T-helper 17 cell (primary cell): ENCODE measurements around the gene ABCA1. TPM values are rescaled to one million over a fixed set of nuclear protein-coding genes. Genes with fewer than 3 reads are reported as not detected.
A peak's percentile ranks its signal among the peaks of the same experiment; 100 is the strongest.
"Not testable (repeated sequence)": the region's sequence is repeated elsewhere in the genome, so short reads cannot be mapped to it uniquely, and the experiment has no call there.

Experiments
- ATAC-seq: fragments of 150-1000 bp; cut with Tn5 transposase; 2 replicates; pipeline ENCODE4 v1.10.0; 2021; ENCODE audit warnings: mild to moderate bottlenecking, moderate library complexity
- DNase-seq, 3 donors: peaks; one replicate each; pipeline versions ENCODE4 v3.0.0 to v3.0.0-alpha.2; 2020 to 2021
- H3K9me3 ChIP-seq: one replicate; pipeline ENCODE4 v1.7.0; 2013; ENCODE audit warnings: low read length, mild to moderate bottlenecking; ENCODE audit not compliant: control insufficient read depth, poor library complexity, severe bottlenecking
- H3K27ac Mint-ChIP-seq: one replicate; pipeline ENCODE4 v1.8.0; 2022; ENCODE audit warnings: mild to moderate bottlenecking, moderate library complexity, mixed read lengths
- H3K27me3 Mint-ChIP-seq: one replicate; pipeline ENCODE4 v1.8.0; 2022; ENCODE audit warnings: mixed read lengths
- H3K36me3 Mint-ChIP-seq: one replicate; pipeline ENCODE4 v1.8.0; 2022; ENCODE audit warnings: low read depth, mixed read lengths
- H3K4me1 Mint-ChIP-seq: one replicate; pipeline ENCODE4 v1.8.0; 2022; ENCODE audit warnings: mild to moderate bottlenecking, mixed read lengths
- H3K4me3 Mint-ChIP-seq: one replicate; pipeline ENCODE4 v1.8.0; 2022; ENCODE audit warnings: mild to moderate bottlenecking, moderate library complexity, mixed read lengths
- total RNA-seq, 4 donors: library from RNA in 2 of 4; stranded (reverse) in 2 of 4; gene quantifications; one replicate each; pipeline ENCODE4 v1.2.3 and lab custom pipeline; 2022 to 2026

ABCA1 gene
- total RNA-seq, 2 donors from 2014 or later = 16.0 to 18.9 TPM

DNA sequence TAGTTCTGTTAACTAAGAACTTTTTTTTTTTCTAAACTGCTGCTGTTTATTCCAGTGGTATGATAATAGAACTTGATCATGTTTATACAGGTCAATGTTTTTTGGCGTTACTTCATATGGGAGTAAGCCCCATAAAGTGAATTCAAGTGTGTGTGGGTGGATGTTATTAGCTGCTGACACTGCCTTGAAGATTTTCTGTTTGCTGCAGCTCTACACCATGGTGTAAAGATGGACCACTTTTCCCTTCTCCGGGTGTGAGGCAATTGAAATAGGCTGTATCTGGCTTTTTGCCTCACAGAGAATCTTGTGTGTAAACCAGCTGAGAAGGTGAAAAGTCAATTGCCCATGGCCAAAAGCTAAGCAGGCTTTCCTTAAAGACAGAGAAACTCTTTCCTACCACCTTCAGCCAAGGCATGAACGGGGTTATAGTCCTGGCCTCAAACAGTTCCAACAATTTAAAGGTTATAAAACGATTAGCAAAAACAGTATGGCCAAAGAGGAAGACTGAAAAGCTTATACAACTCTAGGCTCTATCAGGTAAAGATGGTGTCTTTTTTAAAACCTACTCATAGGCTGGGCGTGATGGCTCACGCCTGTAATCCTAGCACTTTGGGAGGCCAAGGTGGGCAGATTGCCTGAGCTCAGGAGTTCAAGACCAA is 33.9 kb upstream of the ABCA1 start:
- Mint-ChIP-seq H3K4me3 (no peak overlapping the region), H3K36me3 (no peaks in the 10 kb centered on the region), H3K27me3 (no peaks in the 10 kb centered on the region), H3K4me1 (peaks cover 16% of the 10 kb centered on the region), H3K27ac (peak overlapping the region; percentile 24)
- no peaks in the 10 kb centered on the region for H3K9me3 ChIP-seq
- DNase-seq (no peak), ATAC-seq (no peak)

DNA sequence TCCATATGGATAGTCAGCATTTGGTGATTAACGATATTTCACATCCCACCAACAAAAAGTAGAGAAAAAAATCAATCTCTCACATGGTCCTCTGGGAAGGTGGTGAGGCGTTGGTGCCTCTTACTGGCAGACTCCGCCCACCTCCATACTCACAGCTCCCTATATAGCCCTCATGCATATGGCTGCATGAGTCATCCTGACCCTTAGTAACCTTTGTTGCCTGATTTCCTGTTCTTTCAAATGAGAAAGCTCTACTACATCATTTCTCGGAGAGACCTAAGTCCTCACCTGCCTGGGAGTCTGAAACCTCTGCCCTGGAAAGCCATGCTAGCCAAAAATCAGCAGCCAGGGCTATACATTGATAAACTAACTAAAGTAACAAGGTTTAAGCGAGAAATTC is 33.3 kb upstream of the ABCA1 start:
- no peaks in the 10 kb centered on the region for H3K36me3 Mint-ChIP-seq
- H3K4me1 Mint-ChIP-seq = peaks cover 16% of the 10 kb centered on the region
- H3K4me3 Mint-ChIP-seq = no peak overlapping the region
- H3K27ac Mint-ChIP-seq = peak overlapping the region; percentile 24
- ATAC-seq = peak; percentile 100
- peak in 1 of 3 donors; percentile 13 for DNase-seq
- H3K9me3 ChIP-seq = no peaks in the 10 kb centered on the region
- H3K27me3 Mint-ChIP-seq = no peaks in the 10 kb centered on the region

DNA sequence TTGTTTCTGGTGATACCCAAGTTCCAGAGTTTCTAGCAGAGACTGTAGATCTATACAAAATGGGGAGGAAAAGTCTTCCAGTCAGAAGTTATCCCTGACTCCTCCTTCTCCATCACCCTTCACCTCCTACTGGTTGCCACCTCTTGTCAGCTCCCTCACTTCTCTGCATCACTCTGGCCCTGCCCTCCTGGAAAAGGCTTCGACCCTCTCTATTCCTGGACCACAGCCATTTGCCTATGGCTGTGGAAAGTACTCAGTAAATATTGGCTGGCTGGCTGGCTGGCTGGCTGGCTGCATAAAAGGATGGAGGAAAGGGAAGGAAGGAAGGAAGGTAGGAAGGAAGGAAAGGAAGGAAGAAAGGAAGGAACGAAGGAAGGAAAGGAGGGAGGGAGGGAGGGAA is 32.7 kb upstream of the ABCA1 start:
- Mint-ChIP-seq H3K4me3 (no peak overlapping the region), H3K27me3 (no peaks in the 10 kb centered on the region), H3K4me1 (peaks cover 16% of the 10 kb centered on the region), H3K36me3 (no peaks in the 10 kb centered on the region), H3K27ac (no peak overlapping the region)
- ATAC-seq (no peak), DNase-seq (no peak)
- no peaks in the 10 kb centered on the region for H3K9me3 ChIP-seq

DNA sequence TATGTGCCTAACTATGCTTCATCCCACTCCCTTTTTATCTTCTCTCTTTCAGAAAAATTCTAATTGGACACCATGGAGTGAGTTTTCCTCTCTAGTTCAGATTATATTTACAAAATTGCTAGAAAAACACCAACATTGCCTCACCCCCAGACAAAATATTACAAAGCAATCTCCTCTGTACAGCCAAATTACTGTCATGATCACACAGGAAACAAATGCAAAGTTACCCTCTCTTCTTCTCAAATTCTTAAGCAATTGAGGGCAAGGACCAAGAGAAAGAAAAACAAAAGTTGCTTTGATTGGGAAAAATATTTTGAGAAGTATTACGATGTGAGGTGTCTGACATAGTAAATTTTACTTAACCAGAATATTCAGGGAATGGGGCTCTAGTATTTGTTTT is 30.8 kb upstream of the ABCA1 start:
- Mint-ChIP-seq H3K27ac (no peak overlapping the region), H3K27me3 (no peaks in the 10 kb centered on the region), H3K4me3 (no peak overlapping the region), H3K4me1 (peaks cover 16% of the 10 kb centered on the region), H3K36me3 (no peaks in the 10 kb centered on the region)
- no peak for ATAC-seq
- no peak for DNase-seq
- no peaks in the 10 kb centered on the region for H3K9me3 ChIP-seq

DNA sequence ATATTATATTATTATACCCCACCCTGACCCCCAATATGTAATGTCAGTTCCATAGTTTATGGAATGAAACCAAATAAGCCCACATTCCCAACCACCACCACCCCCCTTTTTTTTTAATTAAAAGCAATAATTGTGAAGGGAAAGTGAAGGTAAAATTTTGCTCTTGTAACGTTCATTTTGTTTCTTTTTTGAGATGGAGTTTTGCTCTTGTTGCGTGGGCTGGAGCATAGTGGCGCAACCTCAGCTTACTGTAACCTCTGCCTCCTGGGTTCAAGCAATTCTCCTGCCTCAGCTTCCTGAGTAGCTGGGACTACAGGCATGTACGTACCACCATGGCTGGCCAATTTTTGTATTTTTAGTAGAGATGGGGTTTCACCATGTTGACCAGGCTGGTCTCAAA is 30.1 kb upstream of the ABCA1 start:
- H3K27ac Mint-ChIP-seq, H3K36me3 Mint-ChIP-seq, ATAC-seq, H3K9me3 ChIP-seq, DNase-seq, H3K27me3 Mint-ChIP-seq, H3K4me3 Mint-ChIP-seq: not testable (repeated sequence)
- H3K4me1 Mint-ChIP-seq = peaks cover 16% of the 10 kb centered on the region

DNA sequence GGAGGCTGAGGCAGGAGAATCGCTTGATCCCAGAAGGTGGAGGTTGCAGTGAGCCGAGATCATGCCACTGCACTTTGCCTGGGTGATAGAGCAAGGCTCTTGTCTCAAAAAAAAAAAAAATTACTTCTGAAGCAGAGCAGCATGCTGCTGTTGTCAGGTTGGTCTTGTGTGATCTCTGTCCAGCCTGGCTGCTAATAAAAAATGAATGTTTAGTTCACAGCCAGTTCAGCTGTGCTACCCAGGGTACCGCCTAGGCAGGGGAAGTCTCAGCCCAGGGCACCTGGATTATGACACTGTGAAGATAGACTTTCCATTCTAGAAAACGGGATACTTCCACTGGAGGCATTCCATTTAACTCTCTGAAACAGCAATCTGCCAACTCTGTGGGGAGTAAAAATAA is 23.5 kb upstream of the ABCA1 start:
- H3K9me3 ChIP-seq = no peaks in the 10 kb centered on the region
- H3K4me3 Mint-ChIP-seq = no peak overlapping the region
- no peak for ATAC-seq
- no peaks in the 10 kb centered on the region for H3K36me3 Mint-ChIP-seq
- no peak for DNase-seq
- no peaks in the 10 kb centered on the region for H3K27me3 Mint-ChIP-seq
- H3K4me1 Mint-ChIP-seq = no peaks in the 10 kb centered on the region
- H3K27ac Mint-ChIP-seq = no peak overlapping the region

DNA sequence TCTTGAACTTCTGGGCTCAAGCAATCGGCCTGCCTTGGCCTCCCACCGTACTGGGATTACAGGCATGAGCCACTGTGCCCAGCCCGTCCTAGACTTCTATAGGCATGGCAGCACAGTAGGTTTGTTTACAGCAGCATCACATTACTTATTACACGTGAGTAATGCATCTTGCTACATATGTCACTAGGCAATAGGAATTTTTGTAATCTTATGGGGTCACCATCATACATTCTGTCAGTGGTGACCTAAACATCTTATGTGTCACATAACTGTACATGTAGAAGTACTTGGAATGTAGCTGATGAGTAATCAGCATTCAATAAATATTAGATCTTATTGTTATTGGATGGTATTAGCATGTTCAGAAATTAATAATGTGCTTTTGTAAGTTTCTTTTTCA is 22.9 kb upstream of the ABCA1 start:
- H3K4me3 Mint-ChIP-seq = no peak overlapping the region
- DNase-seq (no peak), ATAC-seq (no peak)
- no peaks in the 10 kb centered on the region for H3K36me3 Mint-ChIP-seq
- H3K27ac Mint-ChIP-seq = no peak overlapping the region
- no peaks in the 10 kb centered on the region for H3K4me1 Mint-ChIP-seq
- no peaks in the 10 kb centered on the region for H3K9me3 ChIP-seq
- H3K27me3 Mint-ChIP-seq = no peaks in the 10 kb centered on the region

DNA sequence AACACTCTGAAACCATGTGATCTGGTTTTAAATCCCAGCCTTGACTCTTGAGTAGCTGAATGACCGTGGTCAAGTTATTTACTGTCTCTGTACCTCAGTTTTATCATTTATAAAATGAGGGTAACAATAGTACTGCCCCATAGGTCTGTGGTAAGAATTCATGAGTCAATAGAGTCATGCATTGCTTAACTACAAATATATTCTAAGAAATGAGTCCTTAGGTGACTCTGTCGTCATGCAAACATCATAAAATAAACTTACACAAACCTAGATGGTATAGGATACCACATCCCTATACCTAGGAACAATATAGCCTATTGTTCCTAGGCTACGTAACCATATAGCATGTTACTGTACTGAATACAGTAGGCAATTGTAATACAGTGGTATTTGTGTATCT is 20.3 kb upstream of the ABCA1 start:
- Mint-ChIP-seq H3K36me3 (no peaks in the 10 kb centered on the region), H3K4me3 (no peak overlapping the region), H3K27me3 (no peaks in the 10 kb centered on the region), H3K27ac (no peak overlapping the region), H3K4me1 (no peaks in the 10 kb centered on the region)
- no peak for DNase-seq
- no peak for ATAC-seq
- no peaks in the 10 kb centered on the region for H3K9me3 ChIP-seq

DNA sequence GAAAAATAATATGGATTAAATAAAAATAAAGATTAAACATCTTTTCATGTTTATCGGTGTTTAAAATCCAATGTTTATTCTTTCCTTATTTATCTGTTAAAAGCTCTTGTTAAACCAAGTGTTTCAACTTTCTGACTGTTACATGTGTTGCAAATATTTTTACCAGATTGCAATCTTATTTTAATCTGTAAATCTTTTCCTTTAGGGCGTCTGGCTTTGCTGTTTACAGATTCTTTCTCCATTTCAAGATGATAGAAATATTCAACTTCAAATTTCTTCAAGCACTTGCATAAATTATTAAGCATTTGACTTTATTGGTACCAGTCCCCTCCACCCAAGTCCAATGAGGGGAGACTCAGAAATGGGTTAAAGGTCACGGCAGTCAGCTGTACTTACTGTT is 16.9 kb upstream of the ABCA1 start:
- no peaks in the 10 kb centered on the region for H3K9me3 ChIP-seq
- no peak overlapping the region for H3K4me3 Mint-ChIP-seq
- H3K36me3 Mint-ChIP-seq = no peaks in the 10 kb centered on the region
- H3K27ac Mint-ChIP-seq = no peak overlapping the region
- no peak for ATAC-seq
- no peaks in the 10 kb centered on the region for H3K27me3 Mint-ChIP-seq
- DNase-seq = no peak
- peaks cover 4% of the 10 kb centered on the region for H3K4me1 Mint-ChIP-seq

DNA sequence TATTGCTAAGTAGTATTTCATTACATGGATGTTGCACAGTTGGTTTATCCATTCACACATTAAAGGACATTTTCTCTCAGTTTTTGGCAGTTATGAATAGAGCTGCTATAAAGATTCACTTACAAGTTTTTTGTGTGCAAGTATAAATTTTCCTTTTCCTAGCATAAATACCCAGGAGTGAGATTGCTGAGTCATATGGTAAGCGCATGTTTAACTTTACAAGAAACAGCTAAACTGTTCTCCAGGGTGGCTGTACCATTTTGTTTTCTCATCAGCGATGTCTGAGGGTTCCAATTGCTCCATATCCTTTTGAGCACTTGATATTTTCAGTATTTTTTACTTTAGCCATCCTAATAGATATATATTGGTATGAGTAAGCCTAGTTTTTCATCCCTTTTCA is 16.4 kb upstream of the ABCA1 start:
- H3K4me1 Mint-ChIP-seq = peaks cover 4% of the 10 kb centered on the region
- H3K4me3 Mint-ChIP-seq = no peak overlapping the region

DNA sequence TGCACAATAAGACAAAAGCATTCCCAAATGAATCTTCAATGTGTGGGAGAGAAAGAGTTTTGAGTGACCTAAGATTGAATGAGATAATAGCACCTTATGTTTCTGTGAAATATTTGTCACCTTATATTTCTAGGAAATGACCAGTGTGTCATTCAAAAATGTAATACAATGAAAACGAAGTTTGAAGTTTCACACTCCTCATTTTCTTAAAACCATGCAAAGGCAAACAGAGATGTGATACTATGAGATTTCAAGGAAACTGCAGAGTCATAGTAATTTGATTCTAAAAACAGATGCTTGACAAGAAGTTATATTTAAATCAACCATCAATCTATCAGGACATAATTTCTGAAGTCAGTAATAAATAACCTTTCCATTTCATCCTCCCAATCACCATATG is 13.6 kb upstream of the ABCA1 start:
- H3K4me1 Mint-ChIP-seq = peaks cover 4% of the 10 kb centered on the region
- no peak for ATAC-seq
- no peaks in the 10 kb centered on the region for H3K36me3 Mint-ChIP-seq
- DNase-seq = no peak
- no peak overlapping the region for H3K27ac Mint-ChIP-seq
- no peaks in the 10 kb centered on the region for H3K27me3 Mint-ChIP-seq
- H3K9me3 ChIP-seq = no peaks in the 10 kb centered on the region
- no peak overlapping the region for H3K4me3 Mint-ChIP-seq

More for the DNA sequence above, 16.4 kb upstream of the ABCA1 start:
- no peaks in the 10 kb centered on the region for H3K9me3 ChIP-seq
- DNase-seq = no peak
- H3K27ac Mint-ChIP-seq = no peak overlapping the region
- no peaks in the 10 kb centered on the region for H3K27me3 Mint-ChIP-seq
- no peak for ATAC-seq
- no peaks in the 10 kb centered on the region for H3K36me3 Mint-ChIP-seq

DNA sequence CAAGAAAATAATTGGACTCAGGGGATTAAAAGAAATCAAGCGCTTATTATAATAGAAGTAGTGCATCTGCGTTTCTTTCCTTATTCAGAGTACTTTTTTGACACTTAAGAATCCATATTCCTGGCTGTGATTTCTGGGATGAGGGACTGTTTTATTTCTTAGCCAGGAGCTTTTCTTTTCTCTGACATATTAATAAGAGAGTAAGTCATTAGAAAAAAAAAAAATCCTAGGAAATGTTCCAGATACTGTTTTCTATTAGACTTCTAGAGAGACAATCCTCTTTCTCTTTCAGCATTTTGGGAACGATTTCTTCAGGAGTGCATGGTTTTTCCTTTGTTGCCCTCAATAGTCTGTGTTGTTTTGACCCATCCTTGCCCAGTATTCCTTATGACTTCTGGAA is 8.3 kb upstream of the ABCA1 start:
- DNase-seq = no peak
- no peaks in the 10 kb centered on the region for H3K27me3 Mint-ChIP-seq
- peaks cover 2% of the 10 kb centered on the region for H3K4me1 Mint-ChIP-seq
- no peaks in the 10 kb centered on the region for H3K36me3 Mint-ChIP-seq
- no peaks in the 10 kb centered on the region for H3K9me3 ChIP-seq
- ATAC-seq = no peak
- no peak overlapping the region for H3K27ac Mint-ChIP-seq
- H3K4me3 Mint-ChIP-seq = no peak overlapping the region

DNA sequence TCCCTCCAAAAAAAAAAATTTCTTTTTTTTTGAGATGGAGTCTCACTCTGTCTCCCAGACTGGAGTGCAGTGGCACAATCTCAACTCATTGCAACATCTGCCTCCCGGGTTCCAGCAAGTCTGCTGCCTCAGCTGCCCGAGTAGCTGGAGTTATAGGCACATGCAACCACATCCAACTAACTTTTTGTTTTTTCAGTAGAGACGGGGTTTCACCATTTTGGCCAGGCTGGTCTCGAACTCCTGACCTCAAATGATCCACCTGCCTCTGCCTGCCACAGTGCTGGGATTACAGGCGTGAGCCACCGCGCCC is 7.5 kb upstream of the ABCA1 start:
- not testable (repeated sequence) for ATAC-seq, H3K27ac Mint-ChIP-seq, DNase-seq, H3K9me3 ChIP-seq, H3K4me1 Mint-ChIP-seq, H3K27me3 Mint-ChIP-seq, H3K4me3 Mint-ChIP-seq, H3K36me3 Mint-ChIP-seq

DNA sequence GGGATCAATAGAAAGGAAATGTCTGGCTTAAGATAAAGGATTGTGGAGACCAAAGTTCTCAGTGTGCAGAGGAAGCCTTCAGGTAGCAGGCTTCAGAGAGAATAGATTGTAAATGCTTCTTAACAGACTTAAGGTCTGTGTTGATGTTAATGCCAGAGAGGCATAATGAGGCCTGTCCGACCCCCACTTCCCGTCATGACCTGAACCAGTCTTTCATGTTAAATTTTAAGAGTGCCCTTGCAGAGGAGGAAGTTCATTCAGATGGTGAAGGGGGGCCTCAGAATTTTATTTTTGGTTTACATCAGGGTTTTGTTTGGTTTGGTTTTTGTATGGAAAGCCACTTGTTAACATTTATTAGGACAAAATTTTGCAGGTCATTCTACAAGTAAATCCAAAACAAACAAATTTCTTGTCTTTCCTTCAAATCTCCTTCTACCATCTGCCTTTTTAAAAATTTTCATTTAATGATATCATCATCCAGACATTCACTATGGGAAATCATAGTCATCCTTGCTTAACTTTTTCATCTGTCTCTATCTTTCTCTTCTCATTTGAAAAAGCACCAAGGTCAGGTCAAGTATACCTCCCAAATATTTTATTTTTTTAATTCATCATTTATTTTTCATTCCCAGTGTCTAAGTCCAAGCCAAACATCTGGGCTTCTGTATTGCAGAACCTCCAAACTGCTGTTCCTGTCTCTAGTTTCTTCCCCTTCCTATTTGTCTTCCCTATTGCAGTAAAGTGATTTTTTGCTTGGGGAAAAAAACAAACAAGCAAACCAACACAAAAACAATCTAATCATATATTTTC is 6.9 kb upstream of the ABCA1 start:
- H3K36me3 Mint-ChIP-seq = peaks cover 2% of the 10 kb centered on the region
- no peak overlapping the region for H3K4me3 Mint-ChIP-seq
- no peaks in the 10 kb centered on the region for H3K9me3 ChIP-seq
- no peak for ATAC-seq
- DNase-seq = no peak
- peaks cover 3% of the 10 kb centered on the region for H3K4me1 Mint-ChIP-seq
- H3K27me3 Mint-ChIP-seq = no peaks in the 10 kb centered on the region
- H3K27ac Mint-ChIP-seq = no peak overlapping the region
